Testis (tissue), 3 donors: ENCODE data around the gene TAAR9. TPM values are rescaled to one million over a fixed set of nuclear protein-coding genes. Genes with fewer than 3 reads are reported as not detected.
A peak's percentile ranks its signal among the peaks of the same experiment; 100 is the strongest.
"Not testable (repeated sequence)": the region's sequence is repeated elsewhere in the genome, so short reads cannot be mapped to it uniquely, and the experiment has no call there.

Experiments used
- DNase-seq: peaks from one replicate; pipeline ENCODE4 v3.0.0-alpha.2; 2019
- H3K27ac ChIP-seq, 2 donors: fragments of 200-600 bp; sonication (generic); one replicate each; pipeline ENCODE4 v1.5.1; 2019
- H3K27me3 ChIP-seq: fragments of 200-600 bp; sonication (generic); one replicate; pipeline ENCODE4 v1.5.1; 2019
- H3K36me3 ChIP-seq: fragments of 200-600 bp; sonication (generic); one replicate; pipeline ENCODE4 v1.5.1; 2017; ENCODE audit warnings: low read depth; ENCODE audit errors: missing control alignments
- H3K4me1 ChIP-seq: fragments of 200-600 bp; sonication (generic); one replicate; pipeline ENCODE4 v1.5.1; 2019
- H3K4me3 ChIP-seq, 2 donors: fragments of 200-600 bp; sonication (generic); one replicate each; pipeline ENCODE4 v1.5.1; 2017 to 2019
- H3K9me3 ChIP-seq: fragments of 200-600 bp; sonication (generic); one replicate; pipeline ENCODE4 v1.5.1; 2017
- POLR2A ChIP-seq: fragments of 450-650 bp; IDR thresholded peaks from one replicate; pipeline ENCODE4 v1.6.1; 2017; ENCODE audit warnings: antibody characterized with exemption, mild to moderate bottlenecking, moderate library complexity
- WGBS, 2 donors: methylation state at CpG; one replicate each; pipeline ENCODE4 v1.1.5; 2018; 5-methylcytosine and 5-hydroxymethylcytosine counted together
- intact Hi-C: fragments of 100-400 bp; cut with DNase I; formaldehyde crosslinking; loops from one replicate; pipeline ENCODE4 v1.15.1; 2023; ENCODE audit warnings: low total_unique reads
- polyA plus RNA-seq: library from polyadenylated mRNA; stranded (reverse); fragments of 350-450 nt; fragmentation: Illumina TruSeq; extraction: RNeasy Lipid Tissue Mini Kit (QIAGEN cat#74804); gene quantifications from one replicate; pipeline ENCODE4 v1.2.3, GENCODE V29; 2014; ENCODE audit warnings: low read depth, low replicate concordance; ENCODE audit not compliant: insufficient read depth
- total RNA-seq, 2 donors: library from RNA; depleted of rRNA; stranded (reverse); fragments of >200 nt; gene quantifications; one replicate each; pipeline ENCODE4 v1.2.3, GENCODE V29; 2016
- TF ChIP-seq, protein P1 (sequence below), 3 experiments: fragments of 450-650 bp in 2 of 3; fragments of 200-600 bp in 1 of 3; sonication (generic) in 1 of 3; IDR thresholded peaks; one replicate each; pipeline ENCODE4 v1.5.1; 2016 to 2019; ENCODE audit warnings: antibody characterized with exemption in 3 of 3, mild to moderate bottlenecking in 2 of 3, moderate library complexity in 1 of 3

Gene TAAR9
- total and polyA plus RNA-seq, 3 donors from 2014 or later: 0.39 TPM; not detected in 2

DNA sequence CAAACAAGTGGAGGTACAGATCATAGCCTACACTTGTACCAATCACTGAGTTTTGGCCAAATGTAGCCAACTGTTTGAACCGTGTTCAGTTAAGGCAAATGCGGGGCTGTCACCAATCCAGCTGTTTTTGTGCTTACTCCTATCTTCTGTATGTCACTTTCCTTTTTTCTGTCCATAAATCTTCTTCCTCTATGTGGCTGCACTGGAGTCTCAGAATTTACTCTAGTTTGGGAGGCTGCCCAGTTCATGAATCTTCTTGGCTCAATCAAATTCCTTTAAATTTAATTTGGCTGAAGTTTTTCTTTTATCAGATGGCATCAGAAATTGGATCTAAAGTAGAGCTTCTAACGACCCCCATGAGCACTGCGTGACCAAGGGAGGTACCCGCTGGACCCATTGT is 13.4 kb upstream of the TAAR9 start:
- Histone ChIP-seq H3K4me1 (no peaks in the 10 kb centered on the region), H3K27me3 (no peaks in the 10 kb centered on the region), H3K9me3 (no peaks in the 10 kb centered on the region), H3K4me3 (no peak overlapping the region), H3K27ac (no peak overlapping the region), H3K36me3 (no peaks in the 10 kb centered on the region)
- DNase-seq: no peak
- intact Hi-C loops: no loop called here
- no peak for TF ChIP-seq POLR2A
- TF ChIP-seq, protein P1, sequence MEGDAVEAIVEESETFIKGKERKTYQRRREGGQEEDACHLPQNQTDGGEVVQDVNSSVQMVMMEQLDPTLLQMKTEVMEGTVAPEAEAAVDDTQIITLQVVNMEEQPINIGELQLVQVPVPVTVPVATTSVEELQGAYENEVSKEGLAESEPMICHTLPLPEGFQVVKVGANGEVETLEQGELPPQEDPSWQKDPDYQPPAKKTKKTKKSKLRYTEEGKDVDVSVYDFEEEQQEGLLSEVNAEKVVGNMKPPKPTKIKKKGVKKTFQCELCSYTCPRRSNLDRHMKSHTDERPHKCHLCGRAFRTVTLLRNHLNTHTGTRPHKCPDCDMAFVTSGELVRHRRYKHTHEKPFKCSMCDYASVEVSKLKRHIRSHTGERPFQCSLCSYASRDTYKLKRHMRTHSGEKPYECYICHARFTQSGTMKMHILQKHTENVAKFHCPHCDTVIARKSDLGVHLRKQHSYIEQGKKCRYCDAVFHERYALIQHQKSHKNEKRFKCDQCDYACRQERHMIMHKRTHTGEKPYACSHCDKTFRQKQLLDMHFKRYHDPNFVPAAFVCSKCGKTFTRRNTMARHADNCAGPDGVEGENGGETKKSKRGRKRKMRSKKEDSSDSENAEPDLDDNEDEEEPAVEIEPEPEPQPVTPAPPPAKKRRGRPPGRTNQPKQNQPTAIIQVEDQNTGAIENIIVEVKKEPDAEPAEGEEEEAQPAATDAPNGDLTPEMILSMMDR (IDR thresholded peaks at IDR 0.05): no peak
- 85% methylated on average over 5 of the region's 5 CpGs for WGBS, 2 donors

- H3K4me3 ChIP-seq: no peak overlapping the region
- DNase-seq: no peak
Measured at GRCh38 chr6:132525866-132526265, 12.2 kb upstream of the TAAR9 start.

GRCh38 chr6:132526461-132526860 is 11.6 kb upstream of the TAAR9 start:
- no peak overlapping the region for H3K27ac ChIP-seq
- intact Hi-C loops: no loop called here
- no peak overlapping the region for H3K4me3 ChIP-seq
- no peaks in the 10 kb centered on the region for H3K27me3 ChIP-seq
- H3K4me1 ChIP-seq: no peaks in the 10 kb centered on the region
- no peaks in the 10 kb centered on the region for H3K9me3 ChIP-seq
- WGBS, 2 donors: 75 to 86% methylated on average over 2 of the region's 2 CpGs
- DNase-seq: no peak
- TF ChIP-seq POLR2A: no peak
- TF ChIP-seq, protein P1 (IDR thresholded peaks at IDR 0.05): no peak
- H3K36me3 ChIP-seq: no peaks in the 10 kb centered on the region

More at GRCh38 chr6:132525866-132526265, 12.2 kb upstream of the TAAR9 start:
- no peaks in the 10 kb centered on the region for H3K27me3 ChIP-seq
- H3K4me1 ChIP-seq: no peaks in the 10 kb centered on the region
- H3K9me3 ChIP-seq: no peaks in the 10 kb centered on the region
- no peaks in the 10 kb centered on the region for H3K36me3 ChIP-seq
- 84% methylated on average over 4 of the region's 4 CpGs for WGBS, 2 donors
- TF ChIP-seq, protein P1 (IDR thresholded peaks at IDR 0.05): no peak
- TF ChIP-seq POLR2A: no peak
- intact Hi-C loops: no loop called here
- H3K27ac ChIP-seq: no peak overlapping the region

- H3K27me3 ChIP-seq: no peaks in the 10 kb centered on the region
- H3K36me3 ChIP-seq: no peaks in the 10 kb centered on the region
- WGBS, 2 donors: 83 to 87% methylated on average over 6 of the region's 6 CpGs
- H3K27ac ChIP-seq: no peak overlapping the region
- TF ChIP-seq, protein P1 (IDR thresholded peaks at IDR 0.05): no peak
- TF ChIP-seq POLR2A: no peak
- H3K9me3 ChIP-seq: no peaks in the 10 kb centered on the region
- H3K4me3 ChIP-seq: no peak overlapping the region
- no peak for DNase-seq
- intact Hi-C loops: no loop called here
- no peaks in the 10 kb centered on the region for H3K4me1 ChIP-seq
Measured at GRCh38 chr6:132527791-132528190, 10.3 kb upstream of the TAAR9 start.

DNA sequence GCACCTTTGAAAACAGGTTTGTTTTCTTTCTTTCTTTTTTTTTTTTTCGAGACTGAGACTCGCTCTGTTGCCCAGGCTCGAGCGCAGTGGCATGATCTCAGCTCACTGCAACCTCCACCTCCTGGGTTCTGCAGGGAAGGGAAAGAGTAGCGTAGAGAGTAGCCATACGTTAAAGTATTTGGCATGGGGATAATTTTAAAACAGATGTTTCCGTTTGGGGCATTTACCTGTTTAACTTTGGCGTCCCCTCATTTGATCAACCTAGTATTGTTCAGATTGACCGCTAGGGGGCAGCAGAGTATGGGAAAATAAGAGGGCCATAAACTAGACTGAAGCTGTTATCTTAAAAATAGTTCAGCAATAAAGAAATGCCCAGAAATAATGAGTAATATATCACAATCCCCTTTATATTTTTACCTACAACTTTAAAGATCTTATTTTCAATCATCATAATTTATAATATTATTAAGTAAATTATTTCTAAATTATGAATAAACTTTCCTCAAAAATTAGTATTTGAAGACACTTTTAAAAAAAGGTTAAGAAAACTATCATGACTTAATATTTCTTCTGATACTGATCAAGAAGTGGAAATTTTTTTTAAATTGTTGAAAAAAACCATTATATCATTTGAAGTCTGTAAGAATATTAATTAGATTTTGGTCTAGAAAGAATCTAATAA is 7.6 kb upstream of the TAAR9 start:
- intact Hi-C loops: no loop called here
- 14 to 19% methylated on average over 9 of the region's 9 CpGs for WGBS, 2 donors
- TF ChIP-seq POLR2A: no peak
- TF ChIP-seq, protein P1 (IDR thresholded peaks at IDR 0.05): peak; percentile 71 to 97 (median 76)
- Histone ChIP-seq H3K36me3 (no peaks in the 10 kb centered on the region), H3K9me3 (no peaks in the 10 kb centered on the region), H3K27ac (no peak overlapping the region), H3K27me3 (no peaks in the 10 kb centered on the region), H3K4me1 (no peaks in the 10 kb centered on the region), H3K4me3 (peak overlapping the region in 1 of 2 donors; percentile 8)
- peak; percentile 71 for DNase-seq

DNA sequence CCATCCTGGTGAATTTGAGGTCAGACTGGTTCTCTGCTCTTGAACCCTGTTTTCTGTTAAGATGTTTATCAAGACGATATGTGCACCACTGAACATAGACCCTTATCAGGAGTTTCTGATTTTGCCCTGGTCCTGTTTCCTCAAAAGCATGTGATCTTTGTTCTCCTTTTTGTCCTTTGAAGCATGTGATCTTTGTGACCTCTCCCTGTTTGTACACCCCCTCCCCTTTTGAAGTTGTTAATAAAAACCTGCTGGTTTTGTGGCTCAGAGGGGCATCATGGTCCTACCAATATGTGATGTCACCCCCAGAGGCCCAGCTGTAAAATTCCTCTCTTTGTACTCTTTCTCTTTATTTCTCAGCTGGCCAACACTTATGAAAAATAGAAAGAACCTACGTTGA is 3.5 kb upstream of the TAAR9 start:
- H3K27ac ChIP-seq, H3K36me3 ChIP-seq, H3K4me1 ChIP-seq, DNase-seq, H3K4me3 ChIP-seq, H3K9me3 ChIP-seq, intact Hi-C loops, H3K27me3 ChIP-seq: not testable (repeated sequence)
- WGBS, 2 donors: 84 to 91% methylated on average over 2 of the region's 2 CpGs
